ENCODE measurements around the gene PELI2. TPM values are rescaled to one million over a fixed set of nuclear protein-coding genes. Genes with fewer than 3 reads are reported as not detected.

PELI2 gene
- total RNA-seq, 2 donors from 2014 or later: 1.1 to 2.4 TPM

- Mint-ChIP-seq H3K4me1 (ENCODE audit: low read depth in 2 of 2) (peaks cover 14 to 18% of the 10 kb centered on the region in 2 donors), H3K36me3 (no peaks in the 10 kb centered on the region), H3K9me3 (no peaks in the 10 kb centered on the region), H3K27ac (no peak overlapping the region), H3K27me3 (peaks cover 0 to 1% of the 10 kb centered on the region in 2 donors), H3K4me3 (no peak overlapping the region)
- no peak for DNase-seq (ENCODE audit: low spot score)
- no peak for ATAC-seq
Observed at GRCh38 chr14:56215180-56215579, 97.0 kb downstream of the PELI2 start.

DNA sequence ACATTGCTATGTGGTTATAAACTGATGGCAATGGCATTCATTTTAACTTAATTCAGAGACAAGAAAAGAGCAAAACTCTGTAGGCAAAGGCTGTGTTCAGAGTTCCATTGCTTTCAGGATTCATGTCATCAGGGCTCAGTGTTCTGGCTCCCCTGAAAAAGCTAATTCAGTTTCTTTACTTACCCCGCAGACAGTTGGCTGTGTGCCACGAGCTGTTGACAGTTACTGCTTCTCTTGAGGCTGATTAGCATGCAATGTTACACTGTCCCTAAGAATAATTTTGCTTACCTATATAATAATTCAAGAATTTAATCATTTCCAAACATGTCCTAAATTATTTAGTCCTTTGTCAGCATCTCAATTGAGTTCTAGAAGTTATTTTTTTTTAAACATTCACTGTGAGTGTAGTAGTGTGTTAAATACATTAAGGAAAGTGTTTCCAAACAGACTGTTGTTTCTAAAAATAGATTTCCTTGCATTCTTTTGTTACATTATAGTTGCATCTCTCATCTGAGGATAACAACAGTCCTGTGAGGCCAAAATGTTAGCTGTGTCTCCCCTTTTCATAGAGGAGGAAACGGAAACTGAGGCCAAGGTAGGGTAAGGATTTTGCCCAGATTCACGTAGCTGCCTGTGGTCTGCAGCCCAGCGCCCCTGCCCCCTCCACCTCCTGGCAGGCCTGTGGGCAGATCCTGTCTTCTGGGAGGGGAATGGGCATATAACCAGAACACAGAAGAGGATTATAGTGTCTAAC, 98.6 kb downstream of the PELI2 start:
- ATAC-seq (no peak), DNase-seq (ENCODE audit: low spot score) (no peak)
- Mint-ChIP-seq H3K4me3 (no peak overlapping the region), H3K27ac (no peak overlapping the region), H3K27me3 (no peaks in the 10 kb centered on the region), H3K4me1 (ENCODE audit: low read depth in 2 of 2) (peaks cover 0 to 5% of the 10 kb centered on the region in 2 donors), H3K36me3 (no peaks in the 10 kb centered on the region), H3K9me3 (no peaks in the 10 kb centered on the region)

DNA sequence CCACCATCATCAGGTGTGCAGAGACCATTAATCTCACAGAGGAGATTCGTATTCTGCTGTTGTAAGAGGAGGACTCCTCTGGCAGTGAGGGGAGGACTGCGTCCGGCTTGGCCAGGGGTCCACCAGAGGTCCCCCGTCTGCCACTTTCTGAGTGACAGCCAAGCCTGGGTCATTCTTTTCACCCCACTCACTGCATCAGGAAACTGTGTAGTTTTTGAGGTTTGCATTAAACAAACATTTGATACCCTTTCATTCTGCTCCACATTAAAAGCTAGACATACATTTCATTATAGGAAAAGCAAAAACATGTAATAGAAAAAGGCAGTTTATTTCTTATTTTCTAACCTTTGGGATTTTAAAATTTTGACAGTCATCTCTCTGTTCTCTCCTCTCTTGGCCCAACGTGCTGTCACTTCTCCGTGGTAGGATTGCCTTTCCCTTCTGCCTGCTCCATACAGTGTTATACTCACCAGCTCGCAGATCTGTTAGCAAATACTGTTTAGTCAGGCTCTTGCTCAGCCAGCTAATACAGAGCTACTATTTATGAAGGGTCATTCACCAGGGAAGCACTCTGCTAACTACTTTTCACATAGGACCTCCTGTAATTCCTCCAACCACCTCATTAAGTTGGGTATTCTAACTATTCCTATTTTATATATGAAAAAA, 99.3 kb downstream of the PELI2 start:
- Mint-ChIP-seq H3K27ac (no peak overlapping the region), H3K9me3 (no peaks in the 10 kb centered on the region), H3K27me3 (no peaks in the 10 kb centered on the region), H3K36me3 (no peaks in the 10 kb centered on the region), H3K4me3 (no peak overlapping the region), H3K4me1 (ENCODE audit: low read depth in 2 of 2) (peaks cover 6 to 7% of the 10 kb centered on the region in 2 donors)
- no peak for DNase-seq (ENCODE audit: low spot score)
- no peak for ATAC-seq

- H3K4me3 Mint-ChIP-seq: no peak overlapping the region
- no peak for ATAC-seq
- no peak overlapping the region for H3K27ac Mint-ChIP-seq
Observed at GRCh38 chr14:56219666-56220413, 101.6 kb downstream of the PELI2 start.

DNA sequence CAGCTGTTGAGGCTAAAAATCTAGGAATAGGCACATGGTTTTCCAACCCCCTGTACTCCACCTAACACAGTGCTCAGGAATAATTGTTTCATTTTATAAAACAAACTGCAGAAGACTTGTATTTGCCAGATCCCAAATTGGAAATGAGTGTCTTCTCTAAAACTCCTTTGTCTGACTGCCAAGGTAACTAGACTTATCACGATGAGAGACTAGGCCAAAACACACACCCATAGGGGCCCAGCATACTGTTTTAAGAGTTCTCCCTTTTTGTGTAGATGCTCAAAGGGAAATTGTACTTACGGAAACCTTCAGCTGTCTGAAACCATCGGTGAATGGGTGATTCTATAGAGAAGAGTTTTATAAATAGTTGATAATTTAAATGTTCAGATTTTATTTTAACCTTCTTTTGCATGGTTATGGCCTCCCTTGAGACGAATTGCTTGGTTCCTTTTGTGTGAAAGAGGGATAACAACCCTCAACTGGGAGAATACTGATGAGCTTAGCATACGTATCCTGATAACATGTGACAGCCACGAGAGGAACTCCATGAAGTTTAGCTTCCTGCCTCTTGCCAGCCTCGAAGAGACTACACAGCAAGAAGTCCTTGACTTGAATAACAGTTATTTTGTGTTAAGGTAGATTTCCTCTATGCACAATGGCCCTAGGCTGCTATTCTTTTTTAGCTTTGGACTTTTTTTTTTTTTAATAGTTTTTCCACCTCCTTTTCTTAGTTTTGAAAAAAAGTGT, 103.3 kb downstream of the PELI2 start:
- Mint-ChIP-seq H3K4me3 (no peak overlapping the region), H3K27me3 (no peaks in the 10 kb centered on the region), H3K9me3 (no peaks in the 10 kb centered on the region), H3K36me3 (no peaks in the 10 kb centered on the region), H3K27ac (no peak overlapping the region), H3K4me1 (ENCODE audit: low read depth in 2 of 2) (peaks cover 6 to 9% of the 10 kb centered on the region in 2 donors)
- DNase-seq (ENCODE audit: low spot score) (no peak), ATAC-seq (no peak)

More at GRCh38 chr14:56219666-56220413, 101.6 kb downstream of the PELI2 start:
- H3K9me3 Mint-ChIP-seq: no peaks in the 10 kb centered on the region
- H3K4me1 Mint-ChIP-seq (ENCODE audit: low read depth in 2 of 2): peaks cover 6% of the 10 kb centered on the region in 2 donors
- H3K27me3 Mint-ChIP-seq: no peaks in the 10 kb centered on the region
- DNase-seq (ENCODE audit: low spot score): no peak
- no peaks in the 10 kb centered on the region for H3K36me3 Mint-ChIP-seq

DNA sequence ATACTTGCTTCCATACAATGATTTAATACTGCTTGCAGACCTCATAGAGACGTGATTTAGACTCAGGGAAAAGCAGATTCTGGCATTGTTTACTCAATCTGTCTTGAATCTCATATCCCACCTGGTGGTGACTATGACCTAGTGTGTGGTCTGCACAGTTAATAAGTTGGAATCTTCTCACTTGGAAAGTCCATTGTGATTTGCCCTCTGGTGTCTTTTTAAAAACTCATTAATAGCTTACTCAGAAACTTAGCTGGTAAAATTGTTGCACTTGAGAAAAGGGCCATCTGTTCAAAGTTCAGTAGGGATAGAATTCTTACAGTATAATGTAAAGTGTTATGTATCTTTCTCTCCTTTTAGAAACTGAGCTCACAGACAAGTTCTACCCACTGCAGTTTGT, 106.0 kb downstream of the PELI2 start:
- no peak for ATAC-seq
- Mint-ChIP-seq H3K27ac (no peak overlapping the region), H3K27me3 (no peaks in the 10 kb centered on the region), H3K4me1 (ENCODE audit: low read depth in 2 of 2) (peaks cover 6 to 9% of the 10 kb centered on the region in 2 donors), H3K4me3 (no peak overlapping the region), H3K9me3 (no peaks in the 10 kb centered on the region), H3K36me3 (no peaks in the 10 kb centered on the region)
- no peak for DNase-seq (ENCODE audit: low spot score)

GRCh38 chr14:56224691-56225681, 106.8 kb downstream of the PELI2 start:
- Mint-ChIP-seq H3K4me3 (no peak overlapping the region), H3K27ac (no peak overlapping the region), H3K27me3 (no peaks in the 10 kb centered on the region)

GRCh38 chr14:56235388-56235787, 117.2 kb downstream of the PELI2 start:
- Mint-ChIP-seq H3K27ac (no peak overlapping the region), H3K27me3 (no peaks in the 10 kb centered on the region), H3K9me3 (no peaks in the 10 kb centered on the region), H3K36me3 (peaks cover 11% of the 10 kb centered on the region), H3K4me3 (no peak overlapping the region), H3K4me1 (ENCODE audit: low read depth in 2 of 2) (peaks cover 5 to 7% of the 10 kb centered on the region in 2 donors)
- DNase-seq (ENCODE audit: low spot score) (no peak), ATAC-seq (no peak)

More at GRCh38 chr14:56224691-56225681, 106.8 kb downstream of the PELI2 start:
- Mint-ChIP-seq H3K4me1 (ENCODE audit: low read depth in 2 of 2) (peaks cover 6 to 9% of the 10 kb centered on the region in 2 donors), H3K36me3 (peaks cover 5% of the 10 kb centered on the region), H3K9me3 (peaks cover 4% of the 10 kb centered on the region)
- DNase-seq (ENCODE audit: low spot score) (no peak), ATAC-seq (no peak)

DNA sequence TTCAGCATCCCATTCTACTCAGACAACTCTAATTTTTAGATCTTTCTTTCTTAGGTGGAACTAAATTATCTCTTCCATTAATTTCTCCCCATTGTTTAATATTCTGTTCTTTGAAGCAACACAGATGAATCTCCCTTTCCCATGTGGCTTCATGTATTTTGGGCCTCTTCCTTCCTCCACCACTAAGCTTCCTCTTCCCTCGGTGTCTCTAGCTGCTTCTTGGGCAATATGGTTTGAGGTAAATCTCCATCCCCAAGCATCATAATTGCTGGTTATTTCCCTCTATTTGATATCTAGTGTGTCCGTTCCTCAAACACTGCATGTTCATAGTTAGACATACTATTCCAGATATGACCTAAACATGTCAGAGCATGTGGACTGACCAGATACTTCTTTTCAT, 119.2 kb downstream of the PELI2 start:
- Mint-ChIP-seq H3K27me3 (no peaks in the 10 kb centered on the region), H3K9me3 (no peaks in the 10 kb centered on the region), H3K4me1 (ENCODE audit: low read depth in 2 of 2) (peaks cover 5 to 10% of the 10 kb centered on the region in 2 donors), H3K4me3 (no peak overlapping the region), H3K36me3 (peaks cover 6% of the 10 kb centered on the region), H3K27ac (no peak overlapping the region)
- ATAC-seq: no peak
- no peak for DNase-seq (ENCODE audit: low spot score)

- no peak for ATAC-seq
- Mint-ChIP-seq H3K27ac (no peak overlapping the region), H3K27me3 (no peaks in the 10 kb centered on the region), H3K9me3 (no peaks in the 10 kb centered on the region), H3K4me3 (no peak overlapping the region), H3K36me3 (no peaks in the 10 kb centered on the region), H3K4me1 (ENCODE audit: low read depth in 2 of 2) (peaks cover 5 to 13% of the 10 kb centered on the region in 2 donors)
- no peak for DNase-seq (ENCODE audit: low spot score)
Observed at GRCh38 chr14:56241461-56241860, 123.2 kb downstream of the PELI2 start.

GRCh38 chr14:56243110-56243509, 124.9 kb downstream of the PELI2 start:
- Mint-ChIP-seq H3K36me3 (no peaks in the 10 kb centered on the region), H3K9me3 (no peaks in the 10 kb centered on the region), H3K27me3 (no peaks in the 10 kb centered on the region), H3K27ac (no peak overlapping the region), H3K4me1 (ENCODE audit: low read depth in 2 of 2) (peaks cover 0 to 9% of the 10 kb centered on the region in 2 donors), H3K4me3 (no peak overlapping the region)
- ATAC-seq: no peak
- DNase-seq (ENCODE audit: low spot score): no peak

DNA sequence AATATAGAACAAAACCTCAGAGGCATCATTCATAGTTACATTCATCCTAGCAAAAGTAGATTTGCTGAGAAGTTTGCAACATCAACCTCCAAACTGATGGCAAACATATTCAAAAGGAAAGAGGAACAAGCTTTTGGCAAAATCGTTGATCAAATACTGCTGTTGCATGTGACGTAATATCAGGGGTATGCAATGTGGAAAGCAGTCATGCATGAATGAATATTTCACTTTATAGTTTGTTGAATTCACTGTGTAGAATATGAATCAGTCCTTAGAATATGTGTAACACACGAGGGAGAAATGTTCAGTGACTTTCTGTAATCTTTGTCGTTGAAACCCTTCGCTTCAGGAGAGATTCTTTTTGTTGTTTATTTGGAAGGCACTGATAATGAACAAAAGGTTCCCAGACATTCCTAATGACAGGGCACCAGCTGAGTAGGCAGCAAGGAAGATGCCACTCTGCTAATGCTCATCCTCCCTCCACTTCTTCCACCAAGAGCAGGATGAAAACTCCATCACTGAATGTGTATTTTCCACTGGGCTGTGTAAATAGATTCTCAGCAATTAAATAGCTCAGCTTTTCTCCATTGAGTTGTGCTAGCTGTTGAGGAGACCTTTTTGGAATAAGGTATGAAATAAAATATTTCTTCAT, 126.1 kb downstream of the PELI2 start:
- peaks cover 0 to 9% of the 10 kb centered on the region in 2 donors for H3K4me1 Mint-ChIP-seq (ENCODE audit: low read depth in 2 of 2)
- DNase-seq (ENCODE audit: low spot score) (no peak), ATAC-seq (no peak)
- no peaks in the 10 kb centered on the region for H3K36me3 Mint-ChIP-seq
- no peak overlapping the region for H3K27ac Mint-ChIP-seq
- H3K4me3 Mint-ChIP-seq: no peak overlapping the region
- H3K27me3 Mint-ChIP-seq: no peaks in the 10 kb centered on the region
- no peaks in the 10 kb centered on the region for H3K9me3 Mint-ChIP-seq

Measured in natural killer cell treated with Interleukin-12 subunit alpha and Interleukin-12 subunit beta and Interleukin-15 and Interleukin-18, amount 100 ng/mL, for 72 hours (primary cell).